ENCODE data around the gene UHRF2. TPM values are rescaled to one million over a fixed set of nuclear protein-coding genes. Genes with fewer than 3 reads are reported as not detected.

Gene UHRF2, protein sequence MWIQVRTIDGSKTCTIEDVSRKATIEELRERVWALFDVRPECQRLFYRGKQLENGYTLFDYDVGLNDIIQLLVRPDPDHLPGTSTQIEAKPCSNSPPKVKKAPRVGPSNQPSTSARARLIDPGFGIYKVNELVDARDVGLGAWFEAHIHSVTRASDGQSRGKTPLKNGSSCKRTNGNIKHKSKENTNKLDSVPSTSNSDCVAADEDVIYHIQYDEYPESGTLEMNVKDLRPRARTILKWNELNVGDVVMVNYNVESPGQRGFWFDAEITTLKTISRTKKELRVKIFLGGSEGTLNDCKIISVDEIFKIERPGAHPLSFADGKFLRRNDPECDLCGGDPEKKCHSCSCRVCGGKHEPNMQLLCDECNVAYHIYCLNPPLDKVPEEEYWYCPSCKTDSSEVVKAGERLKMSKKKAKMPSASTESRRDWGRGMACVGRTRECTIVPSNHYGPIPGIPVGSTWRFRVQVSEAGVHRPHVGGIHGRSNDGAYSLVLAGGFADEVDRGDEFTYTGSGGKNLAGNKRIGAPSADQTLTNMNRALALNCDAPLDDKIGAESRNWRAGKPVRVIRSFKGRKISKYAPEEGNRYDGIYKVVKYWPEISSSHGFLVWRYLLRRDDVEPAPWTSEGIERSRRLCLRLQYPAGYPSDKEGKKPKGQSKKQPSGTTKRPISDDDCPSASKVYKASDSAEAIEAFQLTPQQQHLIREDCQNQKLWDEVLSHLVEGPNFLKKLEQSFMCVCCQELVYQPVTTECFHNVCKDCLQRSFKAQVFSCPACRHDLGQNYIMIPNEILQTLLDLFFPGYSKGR
- total RNA-seq (2022; extraction: Qiagen RNA extraction), result 28.0 to 33.8 TPM (median 32.5 TPM) in 5 replicates

GRCh38 chr9:6412487-6413364 is at the start of gene UHRF2:
Gene UHRF2 (plus strand): TSS chr9:6413199. CDS start chr9:6413491, 292 bp downstream.

Other genes starting within 250 kb of the UHRF2 start
- 0.46 to 0.93 TPM (median 0.58 TPM) in 5 replicates for gene IL33, start 197.4 kb upstream of the UHRF2 start, total RNA-seq (2022; extraction: Qiagen RNA extraction)
- gene TPD52L3, start 84.8 kb upstream of the UHRF2 start, total RNA-seq (2022; extraction: Qiagen RNA extraction), result not detected in 5 replicates
- 11.3 to 14.9 TPM (median 13.1 TPM) in 5 replicates for gene GLDC, start 232.5 kb downstream of the UHRF2 start, total RNA-seq (2022; extraction: Qiagen RNA extraction)